Esophagus (tissue), 2 donors: Measurements from ENCODE around the gene CEP44. TPM values are rescaled to one million over a fixed set of nuclear protein-coding genes. Genes with fewer than 3 reads are reported as not detected.
"Not testable (repeated sequence)": the region's sequence is repeated elsewhere in the genome, so short reads cannot be mapped to it uniquely, and the experiment has no call there.

Experiments used
- H3K27ac ChIP-seq, 2 donors: one replicate each; pipeline ENCODE4 v1.5.1; 2013; ENCODE audit warnings: low read depth in 2 of 2, mild to moderate bottlenecking in 2 of 2, inconsistent platforms in 1 of 2, low read length in 1 of 2, moderate library complexity in 1 of 2
- H3K27me3 ChIP-seq, 2 donors: one replicate each; pipeline ENCODE4 v1.6.1; 2013; ENCODE audit warnings: low read length in 2 of 2, control low read depth in 1 of 2, mild to moderate bottlenecking in 1 of 2; ENCODE audit not compliant: insufficient read depth in 2 of 2, control insufficient read depth in 1 of 2
- H3K36me3 ChIP-seq, 2 donors: one replicate each; pipeline ENCODE4 v1.6.1; 2013; ENCODE audit warnings: low read length in 1 of 2; ENCODE audit not compliant: control insufficient read depth in 2 of 2, insufficient read depth in 2 of 2
- H3K4me1 ChIP-seq, 2 donors: one replicate each; pipeline ENCODE4 v1.6.1; 2013; ENCODE audit warnings: low read length in 1 of 2; ENCODE audit not compliant: control insufficient read depth in 2 of 2, insufficient read depth in 2 of 2
- H3K4me3 ChIP-seq, 2 donors: one replicate each; pipeline ENCODE4 v1.5.1; 2013; ENCODE audit warnings: low read length in 2 of 2, mild to moderate bottlenecking in 2 of 2, low read depth in 1 of 2, moderate library complexity in 1 of 2
- H3K9me3 ChIP-seq, 2 donors: one replicate each; pipeline ENCODE4 v1.6.1; 2013; ENCODE audit warnings: mild to moderate bottlenecking in 2 of 2, low read depth in 1 of 2, low read length in 1 of 2, moderate library complexity in 1 of 2; ENCODE audit not compliant: control insufficient read depth in 2 of 2, insufficient read depth in 1 of 2
- WGBS, 2 donors: extraction: QIAGEN DNeasy Blood & Tissue Kit; methylation state at CpG; one replicate each; pipeline ENCODE4 v1.1.7; 2013; 5-methylcytosine and 5-hydroxymethylcytosine counted together
- polyA plus RNA-seq, 2 donors: library from polyadenylated mRNA; stranded (reverse); fragments of 200-250 nt; gene quantifications; one replicate each; pipeline ENCODE4 v1.2.3, GENCODE V29; 2013
- donor health status: healthy with polysubstance abuse.
- donor health status: Bipolar disorder and iron deficiency.

CEP44 gene
- polyA plus RNA-seq, 2 donors, result 4.5 to 5.9 TPM

DNA sequence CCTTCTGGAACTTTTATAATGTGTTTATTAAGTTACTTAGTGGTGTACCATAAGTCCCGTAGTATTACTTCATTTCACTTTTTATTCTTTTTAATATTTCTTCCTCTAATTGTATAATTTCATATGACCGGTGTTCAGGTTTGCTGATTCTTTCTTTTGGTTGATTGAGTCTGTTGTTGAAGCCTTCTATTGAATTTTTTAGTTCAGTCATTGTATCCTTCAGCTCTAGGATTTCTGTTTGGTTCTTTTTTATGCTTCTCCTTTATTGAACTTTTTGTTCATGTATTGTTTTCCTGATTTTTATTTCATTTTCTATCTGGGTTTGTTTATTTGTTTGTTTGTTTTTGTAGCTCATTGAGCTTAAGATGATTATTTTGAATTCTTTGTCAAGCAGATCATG is 8.8 kb downstream of the CEP44 start:
- Histone ChIP-seq H3K4me1 (no peaks in the 10 kb centered on the region), H3K27ac (no peak overlapping the region), H3K27me3 (no peaks in the 10 kb centered on the region), H3K36me3 (peaks cover 0 to 3% of the 10 kb centered on the region in 2 donors), H3K9me3 (peaks cover 0 to 4% of the 10 kb centered on the region in 2 donors), H3K4me3 (no peak overlapping the region)
- 98 to 99% methylated on average over 2 of the region's 2 CpGs for WGBS, 2 donors

GRCh38 chr4:174294641-174295040 is 10.9 kb downstream of the CEP44 start:
- not testable (repeated sequence) for H3K9me3 ChIP-seq
- WGBS, 2 donors, result 96 to 98% methylated on average over 6 to 30 of the region's 30 CpGs

GRCh38 chr4:174295142-174295541 is 11.4 kb downstream of the CEP44 start:
- not testable (repeated sequence) for H3K27ac ChIP-seq, H3K27me3 ChIP-seq, H3K4me1 ChIP-seq, H3K36me3 ChIP-seq, H3K9me3 ChIP-seq, H3K4me3 ChIP-seq
- 95 to 97% methylated on average over 19 to 26 of the region's 27 CpGs for WGBS, 2 donors

More at GRCh38 chr4:174294641-174295040, 10.9 kb downstream of the CEP44 start:
- not testable (repeated sequence) for H3K4me1 ChIP-seq, H3K27me3 ChIP-seq, H3K36me3 ChIP-seq, H3K4me3 ChIP-seq, H3K27ac ChIP-seq

- H3K27ac ChIP-seq, result no peak overlapping the region
- H3K27me3 ChIP-seq, result no peaks in the 10 kb centered on the region
- 96 to 99% methylated on average over 1 of the region's 1 CpG for WGBS, 2 donors
- H3K9me3 ChIP-seq, result no peaks in the 10 kb centered on the region
- no peak overlapping the region for H3K4me3 ChIP-seq
- H3K36me3 ChIP-seq, result peaks cover 0 to 4% of the 10 kb centered on the region in 2 donors
- no peaks in the 10 kb centered on the region for H3K4me1 ChIP-seq
These were observed 20.0 kb downstream of the CEP44 start for GRCh38 chr4:174303687-174304086.

DNA sequence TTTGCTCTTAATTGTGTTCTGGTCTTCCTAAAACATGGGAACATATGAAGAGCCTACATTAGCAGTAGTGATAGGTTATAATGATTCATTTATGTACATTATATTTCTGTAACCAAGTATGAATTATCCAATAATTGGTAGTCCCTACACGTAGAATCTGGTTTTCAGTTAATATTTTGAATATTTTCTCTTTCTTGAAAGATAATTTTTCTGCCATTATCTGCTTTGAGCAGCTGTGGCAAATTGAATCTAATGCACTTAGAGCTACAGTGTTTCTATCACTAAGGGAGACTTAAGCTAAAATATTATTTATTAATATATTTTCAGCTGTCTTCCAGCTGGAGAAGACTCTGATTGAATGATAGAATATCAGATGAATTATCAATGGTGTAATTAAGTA is 21.0 kb downstream of the CEP44 start:
- Histone ChIP-seq H3K27ac (no peak overlapping the region), H3K27me3 (no peaks in the 10 kb centered on the region), H3K4me3 (no peak overlapping the region), H3K36me3 (peaks cover 0 to 4% of the 10 kb centered on the region in 2 donors), H3K4me1 (no peaks in the 10 kb centered on the region), H3K9me3 (no peaks in the 10 kb centered on the region)
- WGBS, 2 donors, result 96 to 97% methylated on average over 1 of the region's 1 CpG

GRCh38 chr4:174305961-174306360 is 22.2 kb downstream of the CEP44 start:
- H3K36me3 ChIP-seq, result peaks cover 0 to 4% of the 10 kb centered on the region in 2 donors

DNA sequence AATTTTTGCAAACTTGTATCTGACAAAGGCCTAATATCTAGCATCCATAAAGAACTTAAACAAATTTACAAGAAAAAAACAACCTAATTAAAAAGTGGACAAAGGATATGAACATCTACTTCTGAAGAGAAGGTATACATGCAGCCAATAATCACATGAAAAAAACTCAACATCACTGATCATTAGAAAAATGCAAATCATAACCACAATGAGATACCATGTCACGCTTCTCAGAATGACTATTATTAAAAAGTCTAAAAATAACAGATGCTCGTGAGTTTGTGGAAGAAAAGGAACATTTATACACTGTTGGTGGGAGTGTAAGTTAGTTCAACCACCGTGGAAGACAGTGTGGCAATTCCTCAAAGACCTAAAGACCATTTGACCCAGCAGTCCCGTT is 24.0 kb downstream of the CEP44 start:
- Histone ChIP-seq H3K27ac (no peak overlapping the region), H3K36me3 (peaks cover 0 to 4% of the 10 kb centered on the region in 2 donors), H3K4me3 (no peak overlapping the region), H3K4me1 (no peaks in the 10 kb centered on the region), H3K27me3 (no peaks in the 10 kb centered on the region), H3K9me3 (no peaks in the 10 kb centered on the region)
- WGBS, 2 donors, result 91% methylated on average over 4 of the region's 4 CpGs

More at GRCh38 chr4:174305961-174306360, 22.2 kb downstream of the CEP44 start:
- H3K4me1 ChIP-seq, result no peaks in the 10 kb centered on the region
- no peaks in the 10 kb centered on the region for H3K27me3 ChIP-seq
- H3K4me3 ChIP-seq, result no peak overlapping the region
- WGBS, 2 donors, result 97 to 99% methylated on average over 3 of the region's 3 CpGs
- no peak overlapping the region for H3K27ac ChIP-seq
- no peaks in the 10 kb centered on the region for H3K9me3 ChIP-seq

GRCh38 chr4:174312993-174313392 is 29.3 kb downstream of the CEP44 start:
- H3K9me3 ChIP-seq, result no peaks in the 10 kb centered on the region
- no peak overlapping the region for H3K27ac ChIP-seq
- WGBS, 2 donors, result 93% methylated on average over 3 of the region's 3 CpGs
- H3K27me3 ChIP-seq, result no peaks in the 10 kb centered on the region
- peaks cover 0 to 4% of the 10 kb centered on the region in 2 donors for H3K36me3 ChIP-seq
- no peaks in the 10 kb centered on the region for H3K4me1 ChIP-seq
- H3K4me3 ChIP-seq, result no peak overlapping the region

- 97 to 98% methylated on average over 3 of the region's 3 CpGs for WGBS, 2 donors
- H3K27ac ChIP-seq, result no peak overlapping the region
- no peaks in the 10 kb centered on the region for H3K4me1 ChIP-seq
- H3K27me3 ChIP-seq, result no peaks in the 10 kb centered on the region
- no peaks in the 10 kb centered on the region for H3K36me3 ChIP-seq
- H3K4me3 ChIP-seq, result no peak overlapping the region
- no peaks in the 10 kb centered on the region for H3K9me3 ChIP-seq
These were observed 30.6 kb downstream of the CEP44 start for GRCh38 chr4:174314274-174314673.

DNA sequence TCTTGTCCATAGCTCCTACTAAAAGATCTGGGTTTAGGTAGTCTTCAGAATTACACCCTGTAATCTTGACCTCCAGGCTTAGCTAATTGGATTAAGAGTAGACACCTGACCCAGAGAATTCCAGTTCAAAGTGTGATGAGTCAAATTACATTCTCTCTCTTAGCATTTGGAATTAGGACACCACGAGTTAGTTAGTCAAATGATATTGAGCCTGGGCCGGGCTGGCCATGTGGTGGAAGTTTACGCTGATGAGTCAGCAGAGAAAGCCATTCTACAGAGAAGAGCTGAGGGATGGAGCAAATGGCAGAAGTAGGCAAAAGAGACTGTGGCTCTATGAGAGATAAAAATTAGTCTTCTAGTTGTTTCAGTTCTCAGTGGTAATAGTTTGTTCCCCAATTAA is 31.1 kb downstream of the CEP44 start:
- WGBS, 2 donors, result 76 to 77% methylated on average over 3 of the region's 3 CpGs
- Histone ChIP-seq H3K4me1 (no peaks in the 10 kb centered on the region), H3K27me3 (no peaks in the 10 kb centered on the region), H3K9me3 (no peaks in the 10 kb centered on the region), H3K27ac (no peak overlapping the region), H3K36me3 (no peaks in the 10 kb centered on the region), H3K4me3 (no peak overlapping the region)
